OCI-LY7 (cell line): Measurements from ENCODE around the gene KIF12.

Experiments
- EZH2phosphoT487 ChIP-seq: fragments of 200-600 bp; sonication (generic); IDR thresholded peaks from 2 replicates; pipeline ENCODE4 v1.6.1; 2018; ENCODE audit warnings: low read depth, borderline replicate concordance, mild to moderate bottlenecking, mixed run types, antibody characterized with exemption, low read length, moderate library complexity, mixed read lengths
- TF ChIP-seq, protein P1 (sequence below): fragments of 200-600 bp; sonication (generic); conservative IDR thresholded peaks from 2 replicates; pipeline ENCODE4 v1.5.1; 2014; ENCODE audit warnings: mild to moderate bottlenecking, antibody characterized with exemption, low read length, moderate library complexity, mixed read lengths

GRCh38 chr9:114093031-114093471 is 6.0 kb downstream of the KIF12 start:
- TF ChIP-seq, protein P1, sequence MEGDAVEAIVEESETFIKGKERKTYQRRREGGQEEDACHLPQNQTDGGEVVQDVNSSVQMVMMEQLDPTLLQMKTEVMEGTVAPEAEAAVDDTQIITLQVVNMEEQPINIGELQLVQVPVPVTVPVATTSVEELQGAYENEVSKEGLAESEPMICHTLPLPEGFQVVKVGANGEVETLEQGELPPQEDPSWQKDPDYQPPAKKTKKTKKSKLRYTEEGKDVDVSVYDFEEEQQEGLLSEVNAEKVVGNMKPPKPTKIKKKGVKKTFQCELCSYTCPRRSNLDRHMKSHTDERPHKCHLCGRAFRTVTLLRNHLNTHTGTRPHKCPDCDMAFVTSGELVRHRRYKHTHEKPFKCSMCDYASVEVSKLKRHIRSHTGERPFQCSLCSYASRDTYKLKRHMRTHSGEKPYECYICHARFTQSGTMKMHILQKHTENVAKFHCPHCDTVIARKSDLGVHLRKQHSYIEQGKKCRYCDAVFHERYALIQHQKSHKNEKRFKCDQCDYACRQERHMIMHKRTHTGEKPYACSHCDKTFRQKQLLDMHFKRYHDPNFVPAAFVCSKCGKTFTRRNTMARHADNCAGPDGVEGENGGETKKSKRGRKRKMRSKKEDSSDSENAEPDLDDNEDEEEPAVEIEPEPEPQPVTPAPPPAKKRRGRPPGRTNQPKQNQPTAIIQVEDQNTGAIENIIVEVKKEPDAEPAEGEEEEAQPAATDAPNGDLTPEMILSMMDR, result no peak
- no peak for TF ChIP-seq EZH2phosphoT487
